ENCODE results near the gene CYP4Z1.

GRCh38 chr1:47160716-47161115 is 93.7 kb downstream of the CYP4Z1 start:
- TF ChIP-seq POLR2A (IDR thresholded peaks at IDR 0.05): no peak
- no peak for TF ChIP-seq POLR2AphosphoS5 (IDR thresholded peaks at IDR 0.05)

Data from suprapubic skin (tissue), 4 donors.